HFF-Myc (cell line): ENCODE measurements around the gene ABHD12.

ENCODE experiments used
- DNase-seq: peaks from one replicate; pipeline ENCODE4 v3.0.0-alpha.2; 2011; ENCODE audit warnings: low read depth; ENCODE audit errors: extremely low read depth
- H3K4me3 ChIP-seq: replicated peaks from 2 replicates; pipeline ENCODE4 v1.5.1; 2011; ENCODE audit warnings: low read depth, mild to moderate bottlenecking, control low read depth, low read length
- CTCF ChIP-seq: IDR thresholded peaks from 2 replicates; pipeline ENCODE4 v1.5.1; 2012; ENCODE audit warnings: mild to moderate bottlenecking, low read depth, low read length, control low read depth; ENCODE audit errors: missing control alignments

ABHD12 gene

GRCh38 chr20:25258476-25258805, 132.2 kb downstream of the ABHD12 start:
- DNase-seq, result no peak
- no peak for TF ChIP-seq CTCF
- H3K4me3 ChIP-seq, result no peak overlapping the region

- no peak for DNase-seq
Observed at GRCh38 chr20:25257756-25258475, 132.7 kb downstream of the ABHD12 start.

GRCh38 chr20:25257130-25257529, 133.5 kb downstream of the ABHD12 start:
- DNase-seq, result no peak
- no peak for TF ChIP-seq CTCF

More at GRCh38 chr20:25257756-25258475, 132.7 kb downstream of the ABHD12 start:
- no peak overlapping the region for H3K4me3 ChIP-seq
- TF ChIP-seq CTCF, result no peak

GRCh38 chr20:25256226-25256859, 134.3 kb downstream of the ABHD12 start:
- no peak for DNase-seq
- no peak for TF ChIP-seq CTCF
- H3K4me3 ChIP-seq, result no peak overlapping the region

More at GRCh38 chr20:25257130-25257529, 133.5 kb downstream of the ABHD12 start:
- H3K4me3 ChIP-seq, result no peak overlapping the region

GRCh38 chr20:25254986-25255680, 135.5 kb downstream of the ABHD12 start:
- H3K4me3 ChIP-seq, result no peak overlapping the region
- no peak for DNase-seq
- TF ChIP-seq CTCF, result no peak

- no peak for DNase-seq
- H3K4me3 ChIP-seq, result no peak overlapping the region
- no peak for TF ChIP-seq CTCF
Observed at GRCh38 chr20:25254571-25254970, 136.1 kb downstream of the ABHD12 start.
